ENCODE data around the gene KRTAP5-6.

Gene KRTAP5-6

DNA sequence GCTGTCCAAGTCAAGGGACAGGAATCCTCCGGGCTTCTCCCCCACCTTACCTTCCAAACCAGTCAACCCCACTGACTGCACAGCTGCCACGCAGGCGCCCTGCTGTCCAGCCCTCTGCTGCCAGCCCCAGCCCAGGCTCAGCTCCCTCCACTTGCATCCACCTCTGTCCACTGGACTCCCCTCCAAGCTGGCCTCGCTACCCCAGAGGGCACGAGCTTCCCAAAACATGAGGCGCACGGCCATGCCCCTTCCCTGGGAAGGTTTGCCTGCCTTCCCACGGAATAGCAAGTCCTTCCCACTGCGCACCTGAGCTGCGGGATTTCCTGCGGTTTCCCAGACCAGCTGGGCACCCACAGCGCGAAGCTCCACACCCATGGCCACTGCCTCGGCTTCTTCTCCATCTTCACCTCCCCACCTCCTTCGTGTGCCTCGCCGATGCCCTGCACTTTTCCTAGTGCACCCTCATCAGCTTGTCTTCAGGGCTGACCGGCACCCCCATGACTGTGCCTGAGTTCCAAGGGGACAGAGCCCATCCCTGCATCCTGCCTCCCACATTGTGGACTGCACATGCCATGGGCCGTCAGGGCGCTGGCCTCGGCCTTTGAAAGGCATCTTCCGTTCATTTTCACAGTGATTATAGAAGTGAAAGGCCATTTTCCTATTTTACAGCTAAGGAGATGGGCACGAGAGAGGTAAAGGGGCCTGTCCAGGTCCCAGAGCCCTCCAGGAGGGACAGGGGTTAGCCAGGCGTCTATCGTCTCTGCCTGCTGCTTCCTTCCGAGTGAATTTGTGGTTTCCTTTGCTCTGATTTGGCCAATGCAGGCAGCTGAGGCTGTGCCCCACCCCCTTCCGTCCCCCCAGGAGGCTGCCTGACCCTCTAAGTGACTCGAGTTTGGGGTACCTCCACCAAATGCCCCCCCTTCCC is 37.0 kb downstream of the KRTAP5-6 start:
- no peak for DNase-seq (ENCODE audit: extremely low read depth, low read depth)
- TF ChIP-seq, protein P1, sequence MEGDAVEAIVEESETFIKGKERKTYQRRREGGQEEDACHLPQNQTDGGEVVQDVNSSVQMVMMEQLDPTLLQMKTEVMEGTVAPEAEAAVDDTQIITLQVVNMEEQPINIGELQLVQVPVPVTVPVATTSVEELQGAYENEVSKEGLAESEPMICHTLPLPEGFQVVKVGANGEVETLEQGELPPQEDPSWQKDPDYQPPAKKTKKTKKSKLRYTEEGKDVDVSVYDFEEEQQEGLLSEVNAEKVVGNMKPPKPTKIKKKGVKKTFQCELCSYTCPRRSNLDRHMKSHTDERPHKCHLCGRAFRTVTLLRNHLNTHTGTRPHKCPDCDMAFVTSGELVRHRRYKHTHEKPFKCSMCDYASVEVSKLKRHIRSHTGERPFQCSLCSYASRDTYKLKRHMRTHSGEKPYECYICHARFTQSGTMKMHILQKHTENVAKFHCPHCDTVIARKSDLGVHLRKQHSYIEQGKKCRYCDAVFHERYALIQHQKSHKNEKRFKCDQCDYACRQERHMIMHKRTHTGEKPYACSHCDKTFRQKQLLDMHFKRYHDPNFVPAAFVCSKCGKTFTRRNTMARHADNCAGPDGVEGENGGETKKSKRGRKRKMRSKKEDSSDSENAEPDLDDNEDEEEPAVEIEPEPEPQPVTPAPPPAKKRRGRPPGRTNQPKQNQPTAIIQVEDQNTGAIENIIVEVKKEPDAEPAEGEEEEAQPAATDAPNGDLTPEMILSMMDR (IDR thresholded peaks at IDR 0.05; ENCODE audit: low read depth, low read length), result no peak

DNA sequence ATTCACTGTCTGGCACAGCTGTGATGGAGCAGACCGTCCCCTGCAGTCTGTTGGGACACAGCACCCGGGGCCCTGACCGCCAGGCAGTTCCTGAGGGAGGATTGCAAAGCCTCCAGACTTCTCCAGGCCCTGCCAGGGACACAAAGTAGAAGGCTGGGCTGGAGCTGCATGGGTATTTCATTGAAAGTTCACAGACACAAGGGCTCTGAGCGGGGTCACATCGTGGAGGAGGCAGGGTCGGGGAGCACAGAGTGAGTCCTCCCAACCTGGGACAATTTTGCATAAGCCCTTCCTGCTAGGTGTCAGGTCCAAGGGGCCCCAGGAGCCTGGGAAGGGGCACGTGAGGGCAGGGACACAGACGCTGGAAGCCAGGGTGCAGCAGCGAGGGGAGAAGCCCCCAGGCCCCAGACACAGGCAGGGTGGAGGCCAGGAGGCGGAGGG is 37.7 kb downstream of the KRTAP5-6 start:
- no peak for DNase-seq (ENCODE audit: extremely low read depth, low read depth)
- TF ChIP-seq, protein P1 (IDR thresholded peaks at IDR 0.05; ENCODE audit: low read depth, low read length), result no peak

DNA sequence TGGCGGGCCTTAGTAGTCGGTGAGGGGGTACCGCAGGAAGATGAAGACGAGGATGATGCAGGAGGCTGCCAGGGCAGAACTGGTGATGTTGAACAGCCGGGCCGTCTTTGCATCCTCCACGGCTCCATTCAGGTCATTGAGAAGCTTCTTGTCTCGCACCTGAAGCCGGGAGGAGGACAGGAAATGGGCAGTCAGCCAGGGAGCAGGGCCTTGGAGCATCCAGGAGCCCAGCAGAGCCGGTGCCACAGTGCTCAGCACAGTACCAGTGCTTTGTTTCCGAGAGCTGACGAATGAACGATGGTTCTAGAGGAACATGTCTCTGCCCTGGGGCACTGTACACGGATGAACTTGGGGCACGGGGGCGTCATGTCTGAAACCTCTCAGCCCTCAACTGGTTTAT is 38.3 kb downstream of the KRTAP5-6 start:
- TF ChIP-seq, protein P1 (IDR thresholded peaks at IDR 0.05; ENCODE audit: low read depth, low read length), result no peak
- DNase-seq (ENCODE audit: extremely low read depth, low read depth), result no peak

DNA sequence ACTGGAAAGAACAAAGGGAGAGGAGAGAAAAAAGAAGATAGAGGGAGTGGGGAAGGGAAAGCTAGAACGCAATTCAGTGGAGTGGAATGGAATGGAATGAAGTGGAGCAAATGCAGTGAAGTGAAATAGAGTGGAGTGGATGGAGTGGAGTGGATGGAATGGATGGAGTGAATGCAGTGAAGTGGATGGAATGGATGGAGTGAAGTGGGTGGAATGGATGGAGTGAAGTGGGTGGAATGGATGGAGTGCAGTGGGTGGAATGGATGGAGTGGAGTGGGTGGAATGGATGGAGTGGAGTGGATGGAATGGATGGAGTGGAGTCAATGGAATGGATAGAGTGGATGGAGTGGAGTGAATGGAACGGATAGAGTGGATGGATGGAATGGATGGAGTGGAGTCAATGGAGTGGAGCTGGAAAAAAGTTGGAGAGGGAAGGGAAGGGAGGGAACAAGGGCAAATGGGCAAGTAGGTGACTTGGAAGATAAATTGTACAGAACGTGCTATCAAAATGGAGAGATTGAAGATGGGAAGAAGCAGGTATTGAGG is 39.5 kb downstream of the KRTAP5-6 start:
- TF ChIP-seq, protein P1 (IDR thresholded peaks at IDR 0.05; ENCODE audit: low read depth, low read length), result no peak
- DNase-seq (ENCODE audit: extremely low read depth, low read depth), result no peak

DNA sequence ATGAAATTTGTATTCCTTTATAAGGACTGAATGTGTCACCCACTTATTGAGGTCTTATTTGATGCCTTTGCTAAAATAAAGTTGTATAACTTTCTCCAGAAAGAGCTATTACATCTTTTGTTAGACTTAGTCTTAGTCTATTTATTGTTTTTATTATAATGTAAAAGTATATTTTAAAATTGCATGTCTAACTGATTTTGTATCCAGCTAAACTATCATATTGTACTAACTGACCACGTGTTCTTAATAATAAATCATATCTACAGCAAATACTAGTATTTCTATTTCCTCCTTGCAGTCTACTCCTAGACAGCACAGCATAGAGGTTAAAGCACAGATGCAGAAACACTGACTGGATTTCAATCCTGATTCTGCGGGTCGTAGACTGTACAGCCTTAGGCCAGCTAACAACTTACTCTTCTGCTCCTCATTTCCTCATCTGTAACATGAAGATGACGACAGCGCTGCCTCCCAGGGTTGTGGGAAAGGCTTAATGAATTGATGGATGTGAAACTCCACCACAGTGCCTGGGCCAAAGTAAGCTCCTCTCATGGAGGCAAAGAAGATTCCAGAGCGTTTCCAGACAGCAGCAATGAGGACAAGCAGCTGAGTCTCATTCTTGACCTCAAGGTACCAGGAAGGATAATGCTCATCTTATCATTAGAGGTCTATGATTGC is 40.2 kb downstream of the KRTAP5-6 start:
- DNase-seq (ENCODE audit: extremely low read depth, low read depth), result no peak
- TF ChIP-seq, protein P1 (IDR thresholded peaks at IDR 0.05; ENCODE audit: low read depth, low read length), result no peak

DNA sequence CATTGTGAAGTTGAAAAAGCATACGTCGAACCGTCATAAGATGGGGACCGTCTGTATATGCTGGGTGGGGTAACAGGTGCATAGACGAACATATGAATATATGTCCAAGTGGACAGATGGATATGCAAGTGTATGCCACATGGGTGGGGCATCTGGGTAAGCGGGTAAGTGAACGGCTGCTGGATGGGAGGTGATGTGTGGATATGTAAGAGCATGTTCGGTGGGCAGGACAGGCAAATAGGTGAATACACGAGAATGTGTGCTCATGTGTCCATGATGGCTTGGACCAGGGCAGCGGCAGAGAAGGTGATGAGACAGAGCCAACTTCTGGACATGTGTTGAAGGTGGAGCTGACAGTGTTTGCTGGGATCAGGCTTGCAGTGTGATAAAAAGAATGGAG is 41.4 kb downstream of the KRTAP5-6 start:
- TF ChIP-seq, protein P1 (IDR thresholded peaks at IDR 0.05; ENCODE audit: low read depth, low read length), result no peak
- no peak for DNase-seq (ENCODE audit: extremely low read depth, low read depth)

DNA sequence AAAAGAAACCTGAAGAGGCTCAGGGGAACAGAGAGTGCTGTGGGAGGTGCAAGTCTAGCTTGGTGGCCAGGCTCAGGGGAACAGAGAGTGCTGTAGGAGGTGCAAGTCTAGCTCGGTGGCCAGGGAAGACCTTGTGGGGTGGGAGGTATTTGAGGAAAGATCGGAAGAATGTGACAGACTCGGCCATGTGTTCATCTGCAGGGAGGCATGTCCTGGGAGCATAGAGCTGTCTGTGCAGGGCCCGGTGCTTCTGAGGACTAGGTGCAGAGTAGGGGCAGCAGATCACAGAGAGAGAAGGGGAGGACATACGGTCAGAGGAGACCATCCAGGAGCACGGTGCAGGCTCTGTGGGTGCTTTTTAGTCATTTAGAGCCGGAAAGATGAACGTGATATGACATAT is 42.6 kb downstream of the KRTAP5-6 start:
- TF ChIP-seq, protein P1 (IDR thresholded peaks at IDR 0.05; ENCODE audit: low read depth, low read length), result no peak

More for the DNA sequence above, 42.6 kb downstream of the KRTAP5-6 start:
- no peak for DNase-seq (ENCODE audit: extremely low read depth, low read depth)
